HEK293 (cell line): ENCODE results near the gene CXCL12.

Experiments used
- CTCF ChIP-seq: fragments of 450-650 bp; formaldehyde crosslinking; IDR thresholded peaks from 2 replicates; pipeline ENCODE4 v1.5.1; 2016; ENCODE audit warnings: missing biosample characterization, missing genetic modification characterization
- HOXA7 ChIP-seq: sonication (generic); formaldehyde crosslinking; IDR thresholded peaks from 2 replicates; pipeline ENCODE4 v1.8.1; 2022; ENCODE audit warnings: missing genetic modification reagents, borderline replicate concordance
- KLF16 ChIP-seq: fragments of 450-650 bp; formaldehyde crosslinking; IDR thresholded peaks from 2 replicates; pipeline ENCODE4 v1.5.1; 2017; ENCODE audit warnings: missing biosample characterization, missing genetic modification characterization
- REPIN1 ChIP-seq: fragments of 450-650 bp; formaldehyde crosslinking; IDR thresholded peaks from 2 replicates; pipeline ENCODE4 v1.5.1; 2017; ENCODE audit warnings: missing biosample characterization, missing genetic modification characterization, low read depth
- SALL2 ChIP-seq: fragments of 450-650 bp; formaldehyde crosslinking; IDR thresholded peaks from 2 replicates; pipeline ENCODE4 v1.5.0; 2017; ENCODE audit warnings: missing biosample characterization, mild to moderate bottlenecking, missing genetic modification characterization, borderline replicate concordance
- ZNF112 ChIP-seq: fragments of 450-650 bp; formaldehyde crosslinking; IDR thresholded peaks from 2 replicates; pipeline ENCODE4 v1.5.0; 2017; ENCODE audit warnings: missing biosample characterization, missing genetic modification characterization
- ZNF292 ChIP-seq: fragments of 450-650 bp; formaldehyde crosslinking; IDR thresholded peaks from 2 replicates; pipeline ENCODE4 v1.5.1; 2016; ENCODE audit warnings: low read depth, missing biosample characterization, missing genetic modification characterization, borderline replicate concordance

GRCh38 chr10:44382981-44383748 is 1.7 kb downstream of the CXCL12 start:
- TF ChIP-seq SALL2 (tag by site-specific recombination) = no peak
- TF ChIP-seq ZNF112 (tag by site-specific recombination) = no peak
- no peak for TF ChIP-seq KLF16 (tag by site-specific recombination)
- no peak for TF ChIP-seq REPIN1 (tag by site-specific recombination)
- no peak for TF ChIP-seq ZNF292 (tag by site-specific recombination)
- no peak for TF ChIP-seq HOXA7
- TF ChIP-seq CTCF (tag by site-specific recombination) = no peak
